ENCODE measurements around the gene TASOR2. TPM values are rescaled to one million over a fixed set of nuclear protein-coding genes. Genes with fewer than 3 reads are reported as not detected.

TASOR2 gene
- total and polyA plus RNA-seq, 9 of the 15 experiments (the other 6 are each of a cell fraction or from before 2014, with no cell fraction given) = 12.7 to 75.3 (median 52.3) TPM

DNA sequence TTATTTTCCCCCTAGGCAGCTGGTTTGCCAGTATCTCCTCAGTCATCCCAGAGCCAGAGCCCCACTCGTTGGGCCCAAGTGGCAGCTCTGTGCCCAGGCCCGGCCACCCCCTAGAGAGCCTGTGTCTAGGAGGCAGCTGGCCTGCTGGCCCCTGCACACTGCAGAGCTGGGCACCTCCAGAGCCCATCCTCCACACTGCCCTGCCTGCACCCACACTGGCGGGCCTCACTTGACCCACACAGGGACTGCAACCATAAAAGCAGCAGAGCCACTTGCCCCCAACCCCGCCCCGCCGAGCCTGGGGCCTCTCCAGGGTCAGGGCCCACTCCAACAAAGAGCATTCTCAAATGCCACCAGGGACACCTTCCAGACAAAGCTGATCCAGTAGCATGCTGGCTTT lies 23.6 kb upstream of the TASOR2 start:
- no TSS peak for BruUV-seq (replicated peaks)
- peaks cover 7% of the 10 kb centered on the region for H4K20me1 ChIP-seq (replicated peaks; ENCODE audit: control insufficient read depth, insufficient read depth, low read length)
- H3K9ac ChIP-seq (ENCODE audit: insufficient read depth in 1 of 2, low read depth in 2 of 2, low read length in 2 of 2) = no peak overlapping the region
- H3K9me3 ChIP-seq (replicated peaks; ENCODE audit: control insufficient read depth, insufficient read depth, low read depth, low read length) = no peaks in the 10 kb centered on the region
- H3K27me3 ChIP-seq (ENCODE audit: control insufficient read depth in 2 of 2, insufficient read depth in 2 of 2, low read length in 2 of 2) = no peaks in the 10 kb centered on the region
- 91% methylated on average over 6 of the region's 6 CpGs for WGBS (ENCODE audit: insufficient coverage, low coverage, missing lambda C conversion rate)
- DNase-seq (ENCODE audit: extremely low read depth in 1 of 4, low spot score in 3 of 4) (no peak), FAIRE-seq (no peak), ATAC-seq (no peak)
- H3K9me1 ChIP-seq (ENCODE audit: control insufficient read depth, insufficient read depth, low read length) = peaks cover 2% of the 10 kb centered on the region
- intact Hi-C loops (cut with micrococcal nuclease) (no loop called here), in situ Hi-C loops (cut with MboI) (no loop called here)
- ChIA-PET POLR2A (interaction anchor here (0.6 to 1.3 kb wide), 5 partner anchors 8 to 1876 kb away, joined by 3 to 4 read pairs (median 3); partner anchors contain the start of gene KLF6), CTCF (ENCODE audit: low intra/inter-chr PET ratio) (no interaction called here)
- peak; percentile 21; the same call in 1 of the 2 replicates for TF ChIP-seq POLR2G (IDR thresholded peaks at IDR 0.05; ENCODE audit: low read depth, low read length)
- no peak for TF ChIP-seq ZNF282 (CRISPR knock-in tag; IDR thresholded peaks at IDR 0.05)
- TF ChIP-seq PTRF (tag; IDR thresholded peaks at IDR 0.05) = no peak
- H3K4me2 ChIP-seq (ENCODE audit: insufficient read depth, low read length) = no peak overlapping the region
- H3K27ac ChIP-seq (ENCODE audit: extremely low read depth, low read depth, low read length) = no peak overlapping the region
- no peak overlapping the region for H2AFZ ChIP-seq (ENCODE audit: low read depth, low read length)
- H3K4me3 ChIP-seq = no peak overlapping the region
- H3K79me2 ChIP-seq (ENCODE audit: control insufficient read depth, insufficient read depth, low read length) = peaks cover 9% of the 10 kb centered on the region; the same call in 2 of the 3 replicates
- peaks cover 18 to 26% of the 10 kb centered on the region in 2 experiments; a peak in 4 of 5 replicates for H3K4me1 ChIP-seq (replicated peaks in 1 of 2; ENCODE audit: control insufficient read depth in 2 of 2, insufficient read depth in 2 of 2, low read length in 2 of 2)
- no peaks in the 10 kb centered on the region for H3K36me3 ChIP-seq (ENCODE audit: control insufficient read depth, insufficient read depth, low read length)

GRCh38 chr10:5662708-5663579 lies 21.7 kb upstream of the TASOR2 start:
- FAIRE-seq = no peak
- intact Hi-C loops (cut with micrococcal nuclease) (no loop called here), in situ Hi-C loops (cut with MboI) (no loop called here)
- H3K9me1 ChIP-seq (ENCODE audit: control insufficient read depth, insufficient read depth, low read length) = peaks cover 2% of the 10 kb centered on the region
- H3K9me3 ChIP-seq (replicated peaks; ENCODE audit: control insufficient read depth, insufficient read depth, low read depth, low read length) = no peaks in the 10 kb centered on the region
- peaks cover 13 to 34% of the 10 kb centered on the region in 2 experiments; a peak in 4 of 5 replicates for H3K4me1 ChIP-seq (replicated peaks in 1 of 2; ENCODE audit: control insufficient read depth in 2 of 2, insufficient read depth in 2 of 2, low read length in 2 of 2)
- WGBS (ENCODE audit: insufficient coverage, low coverage, missing lambda C conversion rate) = 73% methylated on average over 7 of the region's 9 CpGs
- ATAC-seq = no peak
- no peak overlapping the region for H3K4me2 ChIP-seq (ENCODE audit: insufficient read depth, low read length)
- POLR2A ChIA-PET = interaction anchor here (0.7 to 1.2 kb wide), 4 partner anchors 12 to 282 kb away, joined by 3 to 4 read pairs (median 4); no protein-coding TSS in a partner anchor
- no TSS peak for BruUV-seq (replicated peaks)
- DNase-seq (ENCODE audit: extremely low read depth in 1 of 4, low spot score in 3 of 4) = no peak
- H4K20me1 ChIP-seq (replicated peaks; ENCODE audit: control insufficient read depth, insufficient read depth, low read length) = peaks cover 7% of the 10 kb centered on the region
- H3K79me2 ChIP-seq (ENCODE audit: control insufficient read depth, insufficient read depth, low read length) = peaks cover 17% of the 10 kb centered on the region; the same call in 2 of the 3 replicates
- no peaks in the 10 kb centered on the region for H3K36me3 ChIP-seq (ENCODE audit: control insufficient read depth, insufficient read depth, low read length)
- no peaks in the 10 kb centered on the region for H3K27me3 ChIP-seq (ENCODE audit: control insufficient read depth in 2 of 2, insufficient read depth in 2 of 2, low read length in 2 of 2)
- CTCF ChIA-PET (ENCODE audit: low intra/inter-chr PET ratio) = no interaction called here
- H2AFZ ChIP-seq (ENCODE audit: low read depth, low read length) = no peak overlapping the region
- H3K9ac ChIP-seq (ENCODE audit: insufficient read depth in 1 of 2, low read depth in 2 of 2, low read length in 2 of 2) = 0 out of 4 replicates have a peak overlapping the region, but pooled peaks of 1 of the 2 experiments have one; percentile 14
- no peak overlapping the region for H3K27ac ChIP-seq (ENCODE audit: extremely low read depth, low read depth, low read length)
- no peak for TF ChIP-seq ETS2 (tag; IDR thresholded peaks at IDR 0.05; ENCODE audit: borderline replicate concordance, poor library complexity, severe bottlenecking)
- TF ChIP-seq ZZZ3 (IDR thresholded peaks at IDR 0.05) = no peak
- TF ChIP-seq MCM5 (IDR thresholded peaks at IDR 0.05; ENCODE audit: low read depth) = no peak
- no peak for TF ChIP-seq RBM22 (IDR thresholded peaks at IDR 0.05; ENCODE audit: low read depth, low read length, poor library complexity, severe bottlenecking)
- TF ChIP-seq RUNX1 (IDR thresholded peaks at IDR 0.05; ENCODE audit: low read depth) = no peak
- no peak for TF ChIP-seq LARP7 (IDR thresholded peaks at IDR 0.05)
- H3K4me3 ChIP-seq = no peak overlapping the region

Measured in K562 (cell line).